GM19193 (cell line): Measurements from ENCODE around the gene COX19.
A peak's percentile ranks its signal among the peaks of the same experiment; 100 is the strongest.

Source experiments
- POLR2A ChIP-seq: IDR thresholded peaks from 4 replicates; pipeline ENCODE4 v1.6.1; 2011; ENCODE audit not compliant: insufficient read depth, insufficient read length; ENCODE audit errors: extremely low read depth

Gene COX19

DNA sequence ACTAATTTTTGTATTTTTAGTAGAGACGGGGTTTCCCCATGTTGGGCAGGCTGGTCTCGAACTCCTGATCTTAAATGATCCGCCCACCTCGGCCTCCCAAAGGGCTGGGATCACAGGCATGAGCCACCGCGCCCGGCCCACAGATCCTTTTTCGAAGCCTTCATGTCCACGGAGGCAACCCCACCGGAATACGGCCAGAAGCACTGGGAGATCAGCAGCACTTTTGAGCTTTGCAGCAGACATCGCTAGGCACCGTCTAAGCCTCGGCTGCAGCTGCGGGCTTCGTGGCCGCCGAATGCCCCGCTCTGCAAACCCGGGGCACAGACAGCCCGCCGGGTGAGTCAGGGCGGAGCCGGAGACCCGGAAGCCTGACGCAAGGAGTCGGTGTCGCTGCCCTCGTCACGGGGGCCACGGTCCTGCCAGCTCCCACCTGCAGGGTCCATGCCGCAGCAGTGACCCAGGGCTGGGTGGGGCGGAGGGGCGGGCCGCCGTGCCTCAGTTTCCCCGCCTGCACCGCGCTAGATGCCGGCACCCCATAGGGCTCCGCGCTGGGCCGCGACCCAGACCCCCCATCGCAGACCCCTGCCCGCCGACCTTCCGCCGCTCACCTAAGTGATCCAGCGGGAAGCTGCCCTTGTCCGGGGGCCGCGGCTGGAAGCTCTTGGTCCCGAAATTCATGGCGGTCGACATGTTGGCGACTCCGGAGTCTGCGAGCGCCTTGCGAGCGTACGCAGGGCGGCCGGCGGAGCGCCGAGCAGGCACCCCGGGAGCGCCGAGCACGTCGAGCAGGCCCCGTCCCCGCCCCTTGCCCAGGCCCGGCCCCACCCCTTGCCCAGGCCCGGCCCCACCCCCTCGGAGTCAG lies at the start of gene COX19:
Gene COX19, minus strand, starts transcription at position 730 of the 862 bp plus-strand sequence. Its CDS starts 40 bp downstream, at position 690.
- TF ChIP-seq POLR2A, result peak; percentile 79

DNA sequence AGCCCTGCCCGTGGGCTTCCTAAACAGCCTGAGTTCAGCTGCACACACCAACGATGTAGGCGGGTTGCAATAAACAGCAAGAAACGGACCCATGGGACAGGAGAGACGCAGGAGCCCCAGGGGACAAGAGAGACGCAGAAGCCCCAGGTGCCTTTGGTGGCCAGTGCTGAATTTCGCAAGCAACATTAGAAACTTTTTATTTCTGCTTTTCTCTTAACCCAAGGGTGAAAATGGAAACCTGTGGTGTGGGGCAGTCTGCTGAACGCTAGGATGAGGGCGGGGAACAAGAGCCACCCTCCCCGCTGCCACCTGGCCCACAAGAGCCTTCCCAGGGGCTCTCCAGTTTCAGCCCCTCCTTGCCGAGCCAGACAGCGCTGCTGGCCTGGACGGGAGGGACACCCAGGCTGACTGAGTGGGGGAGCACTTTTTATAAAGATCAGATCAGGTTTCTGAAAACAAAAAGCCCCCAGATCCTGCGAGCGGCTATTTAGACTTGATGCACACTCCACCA lies 49.0 kb upstream of the COX19 start:
- peak; percentile 40 for TF ChIP-seq POLR2A

- peak; percentile 35 for TF ChIP-seq POLR2A
Observed at GRCh38 chr7:1022801-1023465, 47.6 kb upstream of the COX19 start.

- no peak for TF ChIP-seq POLR2A
Observed at GRCh38 chr7:1022356-1022755, 47.0 kb upstream of the COX19 start.

DNA sequence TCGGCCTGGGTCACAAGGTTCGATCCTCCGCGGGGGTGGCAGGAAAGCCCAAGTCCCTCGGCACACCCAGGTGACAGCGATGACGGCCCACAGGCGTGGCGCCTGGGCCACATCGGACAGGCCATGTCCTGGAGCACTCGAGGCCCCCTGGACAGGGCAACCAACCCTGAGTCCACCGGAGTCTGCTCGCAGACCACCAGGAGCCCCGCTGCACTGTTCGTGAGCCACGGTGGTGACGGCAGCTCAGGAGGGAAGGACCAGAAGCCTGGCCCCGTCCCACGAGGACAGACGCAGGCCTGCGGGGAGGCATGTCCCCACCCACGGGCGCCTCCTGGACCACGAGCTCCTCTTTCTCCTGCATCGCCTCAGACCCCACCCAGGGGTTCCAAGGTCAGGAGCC lies 46.6 kb upstream of the COX19 start:
- TF ChIP-seq POLR2A, result no peak

GRCh38 chr7:1021366-1021765 lies 46.0 kb upstream of the COX19 start:
- TF ChIP-seq POLR2A, result no peak

- TF ChIP-seq POLR2A, result no peak
Observed at GRCh38 chr7:1020849-1021251, 45.5 kb upstream of the COX19 start.

GRCh38 chr7:1019789-1020610 lies 44.7 kb upstream of the COX19 start:
- no peak for TF ChIP-seq POLR2A

GRCh38 chr7:1019255-1019785 lies 44.0 kb upstream of the COX19 start:
- no peak for TF ChIP-seq POLR2A

DNA sequence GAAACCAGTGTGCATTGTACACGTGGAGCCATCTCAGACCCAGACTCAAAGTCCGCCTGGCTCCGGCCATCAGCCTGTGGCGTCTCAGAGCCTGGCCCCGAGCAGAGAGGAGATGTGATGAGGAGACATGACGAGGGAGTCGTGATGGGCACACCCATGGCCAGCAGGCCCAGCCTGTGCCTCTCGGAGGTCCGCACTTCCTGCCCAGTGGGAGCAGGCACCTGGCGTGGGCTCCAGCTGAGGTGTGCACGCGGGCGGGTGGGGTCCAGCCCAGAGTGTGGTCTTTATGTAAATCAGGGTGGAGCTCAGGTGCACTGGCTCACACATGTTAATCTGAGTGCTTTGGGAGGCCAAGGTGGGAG lies 43.0 kb upstream of the COX19 start:
- no peak for TF ChIP-seq POLR2A

DNA sequence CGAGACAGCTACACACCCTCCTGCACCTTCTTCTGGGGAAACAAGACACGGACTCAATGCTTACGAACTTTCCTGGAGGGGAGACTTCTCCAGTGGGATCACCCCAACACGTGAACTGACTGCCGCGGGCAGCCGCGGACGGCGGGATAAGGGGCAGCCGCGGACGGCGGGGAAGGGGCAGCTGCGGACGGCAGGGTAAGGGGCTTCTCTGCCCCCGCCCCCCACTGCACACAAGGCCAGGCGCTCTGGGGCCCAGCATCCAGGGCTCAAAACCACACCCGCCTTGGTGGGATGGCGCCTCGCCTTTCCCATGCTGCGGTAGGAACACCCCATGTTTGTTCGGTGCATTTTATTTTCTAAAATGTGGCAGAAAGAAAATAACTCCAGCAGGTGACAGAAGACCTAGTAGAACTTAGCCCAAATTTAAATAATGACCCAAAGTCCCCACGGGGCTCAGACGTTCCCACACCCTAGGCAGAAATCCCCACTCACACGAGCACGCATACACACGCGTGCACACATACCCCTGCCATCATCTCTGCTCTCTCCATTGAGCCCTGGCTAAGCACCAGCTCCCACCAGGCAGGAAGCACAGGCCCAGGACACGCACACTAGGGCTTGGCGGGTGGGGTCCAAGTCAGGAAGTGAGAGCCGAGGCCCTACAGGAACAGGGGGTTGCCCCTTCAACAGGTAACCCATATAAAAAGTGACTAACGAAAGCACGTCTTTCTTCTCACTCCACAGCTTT lies 42.4 kb upstream of the COX19 start:
- no peak for TF ChIP-seq POLR2A

GRCh38 chr7:1016577-1017531 lies 41.5 kb upstream of the COX19 start:
- TF ChIP-seq POLR2A, result no peak
